ENCODE data around the gene BAIAP2. TPM values are rescaled to one million over a fixed set of nuclear protein-coding genes. Genes with fewer than 3 reads are reported as not detected.

BAIAP2 gene
- total and polyA plus RNA-seq, 12 donors = 9.5 to 25.8 (median 15.6) TPM

DNA sequence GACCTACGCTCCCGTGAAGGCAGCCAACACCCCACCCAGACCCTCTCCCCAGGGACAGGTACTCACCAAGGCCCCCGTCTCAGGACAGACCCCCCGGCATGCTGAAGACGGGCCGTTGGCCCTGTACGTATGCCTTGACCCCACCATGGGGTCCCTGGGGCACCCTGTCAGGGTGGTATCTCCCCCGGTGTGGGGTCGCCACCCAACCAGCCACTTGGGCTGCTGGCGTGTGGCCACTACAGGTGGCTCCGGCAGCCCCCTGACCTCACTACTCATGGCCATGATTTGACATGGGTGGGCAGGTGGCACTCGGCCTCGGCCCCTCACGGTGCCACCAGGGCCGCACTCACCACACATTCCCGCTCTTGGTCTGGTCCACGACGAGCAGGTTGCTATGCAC, 89.4 kb downstream of the BAIAP2 start:
- DNase-seq (no peak), ATAC-seq (no peak)
- intact Hi-C loops (cut with DNase I) = no loop called here
- Histone ChIP-seq H3K27ac (no peak overlapping the region), H3K9me3 (no peaks in the 10 kb centered on the region), H3K27me3 (peaks cover 0 to 24% (median 11%) of the 10 kb centered on the region in 7 donors), H3K4me3 (no peak overlapping the region), H3K36me3 (peaks cover 0 to 3% (median 0%) of the 10 kb centered on the region in 9 donors), H3K4me1 (peaks cover under 1 to 16% (median 10%) of the 10 kb centered on the region in 9 donors)
- TF ChIP-seq, protein P1, sequence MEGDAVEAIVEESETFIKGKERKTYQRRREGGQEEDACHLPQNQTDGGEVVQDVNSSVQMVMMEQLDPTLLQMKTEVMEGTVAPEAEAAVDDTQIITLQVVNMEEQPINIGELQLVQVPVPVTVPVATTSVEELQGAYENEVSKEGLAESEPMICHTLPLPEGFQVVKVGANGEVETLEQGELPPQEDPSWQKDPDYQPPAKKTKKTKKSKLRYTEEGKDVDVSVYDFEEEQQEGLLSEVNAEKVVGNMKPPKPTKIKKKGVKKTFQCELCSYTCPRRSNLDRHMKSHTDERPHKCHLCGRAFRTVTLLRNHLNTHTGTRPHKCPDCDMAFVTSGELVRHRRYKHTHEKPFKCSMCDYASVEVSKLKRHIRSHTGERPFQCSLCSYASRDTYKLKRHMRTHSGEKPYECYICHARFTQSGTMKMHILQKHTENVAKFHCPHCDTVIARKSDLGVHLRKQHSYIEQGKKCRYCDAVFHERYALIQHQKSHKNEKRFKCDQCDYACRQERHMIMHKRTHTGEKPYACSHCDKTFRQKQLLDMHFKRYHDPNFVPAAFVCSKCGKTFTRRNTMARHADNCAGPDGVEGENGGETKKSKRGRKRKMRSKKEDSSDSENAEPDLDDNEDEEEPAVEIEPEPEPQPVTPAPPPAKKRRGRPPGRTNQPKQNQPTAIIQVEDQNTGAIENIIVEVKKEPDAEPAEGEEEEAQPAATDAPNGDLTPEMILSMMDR (IDR thresholded peaks at IDR 0.05) = no peak
- 93 to 95% methylated on average over 18 of the region's 18 CpGs for WGBS, 2 donors

DNA sequence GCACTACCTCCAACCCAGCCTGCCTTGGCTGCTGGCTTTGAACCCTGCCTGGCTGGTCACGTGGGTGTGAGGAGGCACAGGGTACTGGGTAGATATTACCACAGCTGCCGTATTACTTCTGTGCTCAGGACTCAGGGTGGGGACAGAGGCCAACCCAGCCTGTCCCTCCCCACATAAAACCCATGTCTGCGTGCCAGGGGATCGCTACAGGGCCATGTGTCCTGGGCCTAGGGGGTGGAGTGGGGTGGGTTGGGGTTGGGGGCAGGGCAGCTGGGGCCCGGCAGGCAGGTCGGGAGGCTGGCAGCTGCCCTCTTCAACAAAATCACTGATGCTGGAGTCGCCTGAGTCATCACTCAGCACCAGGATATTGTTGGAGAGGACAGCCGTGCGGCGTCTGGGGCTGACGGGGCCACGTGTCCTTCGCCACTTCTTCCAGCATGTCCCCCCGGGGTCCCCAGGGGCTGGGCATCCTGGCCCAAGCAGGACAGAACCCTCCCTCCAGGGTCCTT, 90.7 kb downstream of the BAIAP2 start:
- intact Hi-C loops (cut with DNase I) = no loop called here
- peaks cover 0 to 16% (median 11%) of the 10 kb centered on the region in 7 donors for H3K27me3 ChIP-seq
- peaks cover 0 to 13% (median 7%) of the 10 kb centered on the region in 9 donors for H3K4me1 ChIP-seq
- peak in 6 of 8 donors; percentile 5 to 58 (median 52) for ATAC-seq
- H3K27ac ChIP-seq = peak overlapping the region in 1 of 10 donors; percentile 4
- no peak for DNase-seq
- H3K4me3 ChIP-seq = no peak overlapping the region
- H3K9me3 ChIP-seq = no peaks in the 10 kb centered on the region
- peaks cover 0 to 3% (median 0%) of the 10 kb centered on the region in 9 donors for H3K36me3 ChIP-seq
- whole genome bisulfite sequencing, 2 donors = 38 to 42% methylated on average over 14 of the region's 14 CpGs
- TF ChIP-seq, protein P1 (IDR thresholded peaks at IDR 0.05) = no peak

DNA sequence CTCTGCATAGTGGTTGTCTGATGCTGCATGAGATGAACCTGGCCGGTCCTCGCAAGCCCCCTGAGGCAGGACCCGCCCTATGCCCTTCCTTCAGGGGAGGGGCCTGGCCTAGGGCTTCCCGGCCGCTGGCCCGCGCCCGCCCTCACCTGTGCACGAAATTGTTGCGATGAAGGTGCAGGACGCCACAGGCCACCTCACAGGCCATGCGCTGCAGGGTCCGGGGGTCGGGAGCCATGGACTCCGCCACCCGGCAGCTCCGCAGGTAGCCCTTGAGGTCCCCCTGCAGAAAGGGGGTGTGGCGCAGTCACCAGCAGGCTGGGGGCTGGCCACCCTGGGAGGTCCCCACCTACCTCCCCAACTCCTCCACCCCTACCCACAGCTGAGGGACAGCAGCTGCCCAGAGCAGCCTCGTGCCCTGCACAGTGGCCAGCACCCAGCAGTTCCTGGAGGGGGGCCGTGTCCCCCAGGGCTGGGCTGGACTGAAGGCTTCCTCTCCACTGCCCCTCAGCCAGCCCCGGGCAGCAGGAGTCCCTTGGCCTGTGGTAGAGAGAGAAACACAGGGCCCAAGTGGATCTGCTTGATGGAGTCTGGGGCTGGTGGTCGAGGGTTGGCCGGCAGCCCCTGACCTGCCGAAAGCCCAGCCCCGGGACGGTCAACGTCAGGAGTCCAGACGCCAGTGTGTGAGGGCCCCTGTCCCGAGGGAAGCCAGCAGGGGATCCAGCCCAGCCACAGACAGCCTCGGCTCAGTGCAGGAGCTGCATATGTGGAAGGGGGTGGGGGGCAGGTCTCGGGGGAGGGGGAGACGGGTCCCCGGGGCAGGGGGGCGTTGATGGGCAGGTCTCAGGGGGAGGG, 91.6 kb downstream of the BAIAP2 start:
- H3K4me3 ChIP-seq = no peak overlapping the region
- H3K9me3 ChIP-seq = no peaks in the 10 kb centered on the region
- TF ChIP-seq, protein P1 (IDR thresholded peaks at IDR 0.05) = no peak
- H3K36me3 ChIP-seq = peaks cover 0 to 3% (median 0%) of the 10 kb centered on the region in 9 donors
- DNase-seq = no peak
- 66 to 68% methylated on average over 33 to 34 of the region's 34 CpGs for WGBS, 2 donors
- intact Hi-C loops (cut with DNase I) = no loop called here
- H3K27me3 ChIP-seq = peaks cover 0 to 16% (median 11%) of the 10 kb centered on the region in 7 donors
- peaks cover 0 to 13% (median 7%) of the 10 kb centered on the region in 9 donors for H3K4me1 ChIP-seq
- peak overlapping the region in 1 of 10 donors; percentile 4 for H3K27ac ChIP-seq
- ATAC-seq = no peak

DNA sequence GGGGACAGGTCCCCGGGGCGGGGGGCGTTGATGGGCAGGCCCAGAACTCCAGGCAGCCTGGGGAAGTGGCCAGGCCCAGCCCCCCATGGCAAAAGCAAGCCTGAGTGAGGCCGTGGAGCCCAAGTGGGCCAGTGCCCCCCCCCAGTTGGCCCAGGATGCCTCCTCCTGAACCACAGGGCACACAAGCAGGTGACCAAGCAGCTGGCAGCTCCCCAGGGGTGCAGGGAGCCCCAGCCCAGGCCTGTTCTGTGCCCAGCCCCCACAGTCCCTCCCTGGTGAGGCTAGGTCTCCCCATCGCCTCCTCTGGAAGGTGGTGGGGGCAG, 92.1 kb downstream of the BAIAP2 start:
- no peak for DNase-seq
- intact Hi-C loops (cut with DNase I) = no loop called here
- no peak overlapping the region for H3K27ac ChIP-seq

More for the DNA sequence above, 92.1 kb downstream of the BAIAP2 start:
- H3K27me3 ChIP-seq = peaks cover 0 to 12% (median 6%) of the 10 kb centered on the region in 7 donors
- H3K36me3 ChIP-seq = peaks cover 0 to 3% (median 0%) of the 10 kb centered on the region in 9 donors
- TF ChIP-seq, protein P1 (IDR thresholded peaks at IDR 0.05) = no peak
- WGBS, 2 donors = 44 to 71% methylated on average over 5 of the region's 5 CpGs
- no peak overlapping the region for H3K4me3 ChIP-seq
- H3K4me1 ChIP-seq = peaks cover 0 to 13% (median 7%) of the 10 kb centered on the region in 9 donors
- no peak for ATAC-seq
- no peaks in the 10 kb centered on the region for H3K9me3 ChIP-seq

Data from heart right ventricle (tissue), 16 donors.